ENCODE measurements around the gene SPAG9.

Gene SPAG9

DNA sequence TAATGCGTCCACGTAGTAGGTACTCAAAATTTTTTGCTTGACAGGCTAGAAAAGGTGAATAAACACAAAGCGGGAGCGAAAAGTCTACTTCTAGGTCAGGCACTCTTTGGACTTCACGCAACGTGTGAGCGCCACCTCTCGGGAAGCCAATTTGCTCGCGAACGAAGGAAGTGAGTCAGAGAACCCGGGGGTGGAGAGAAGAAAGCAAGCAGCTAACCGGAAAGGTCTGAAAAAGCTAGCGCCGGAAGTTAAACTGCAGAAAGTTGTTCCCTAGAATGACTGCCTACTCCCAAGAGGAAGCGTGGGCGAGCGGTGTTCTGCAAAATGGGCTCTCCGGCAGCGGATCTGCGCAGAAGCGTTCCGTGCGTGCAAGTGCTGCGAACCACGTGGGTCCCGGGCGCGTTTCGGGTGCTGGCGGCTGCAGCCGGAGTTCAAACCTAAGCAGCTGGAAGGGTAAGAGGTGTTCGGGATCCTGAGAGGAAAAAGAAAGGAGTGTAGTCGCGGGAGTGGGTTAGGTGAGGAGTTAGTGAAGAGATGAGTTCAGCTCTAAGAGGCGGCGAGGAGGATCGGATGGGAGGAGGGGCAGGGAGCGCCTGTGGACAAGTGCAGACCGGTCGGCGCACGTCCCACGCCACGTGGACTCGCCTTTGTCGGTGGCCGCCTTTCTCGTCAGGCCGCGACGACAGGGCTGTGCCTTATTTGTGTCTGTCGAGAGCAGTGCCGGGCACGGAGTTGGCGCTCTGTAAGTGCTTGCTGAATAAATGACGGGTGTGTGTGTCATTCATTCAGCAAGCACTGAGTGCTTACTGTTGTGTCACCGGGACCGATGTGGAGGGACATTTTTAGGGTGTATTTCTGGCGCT lies 32.8 kb upstream of the SPAG9 start, which contains the start of gene NME1:
Gene NME1 (plus strand): TSS at position 350 of the 863 bp plus-strand sequence. CDS start 2,096 bp downstream, outside the sequence.
- ChIA-PET CTCF (interaction anchor here (0.6 to 1.3 kb wide), 11 partner anchors 12 to 291 kb away, joined by 3 to 8 read pairs (median 4); no protein-coding TSS in a partner anchor), POLR2A (ENCODE audit: low non-redundant PET) (no interaction called here)
- peak within 1 kb of the TSS; percentile 89 for H3K27ac ChIP-seq
- peak; percentile 96 for DNase-seq (ENCODE audit: low spot score)
- peak; percentile 92 for TF ChIP-seq CTCF (conservative IDR thresholded peaks at IDR 0.05; ENCODE audit: low read depth)

GRCh38 chr17:51152766-51153209 lies 32.1 kb upstream of the SPAG9 start:
- no peak for DNase-seq (ENCODE audit: low spot score)
- ChIA-PET CTCF (interaction anchor here (0.6 to 1.3 kb wide), 7 partner anchors 11 to 290 kb away, joined by 3 to 8 read pairs (median 4); no protein-coding TSS in a partner anchor), POLR2A (ENCODE audit: low non-redundant PET) (no interaction called here)
- peak overlapping the region; percentile 89 for H3K27ac ChIP-seq
- no peak for TF ChIP-seq CTCF (conservative IDR thresholded peaks at IDR 0.05; ENCODE audit: low read depth)

DNA sequence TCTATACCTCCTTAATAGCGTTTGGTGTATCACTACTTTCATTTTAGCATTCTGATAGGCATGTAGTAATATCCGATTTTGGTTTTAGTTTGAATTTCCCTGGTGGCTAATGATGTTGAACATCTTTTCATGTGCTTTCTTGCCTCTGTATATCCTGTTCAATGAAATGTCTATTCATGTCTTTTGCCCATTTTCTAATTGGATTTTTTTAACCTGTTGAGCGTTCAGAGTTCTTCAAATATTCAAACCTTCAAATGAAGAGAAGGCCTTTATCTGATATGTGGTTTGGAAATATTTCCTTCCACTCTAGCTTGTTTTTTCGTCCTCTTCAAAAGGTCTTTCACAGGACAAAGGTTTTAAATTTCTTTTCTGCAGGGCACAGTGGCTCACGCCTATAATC lies 30.3 kb upstream of the SPAG9 start:
- CTCF ChIA-PET = no interaction called here
- POLR2A ChIA-PET (ENCODE audit: low non-redundant PET) = no interaction called here
- peak overlapping the region; percentile 84 for H3K27ac ChIP-seq
- no peak for TF ChIP-seq CTCF (conservative IDR thresholded peaks at IDR 0.05; ENCODE audit: low read depth)
- no peak for DNase-seq (ENCODE audit: low spot score)

DNA sequence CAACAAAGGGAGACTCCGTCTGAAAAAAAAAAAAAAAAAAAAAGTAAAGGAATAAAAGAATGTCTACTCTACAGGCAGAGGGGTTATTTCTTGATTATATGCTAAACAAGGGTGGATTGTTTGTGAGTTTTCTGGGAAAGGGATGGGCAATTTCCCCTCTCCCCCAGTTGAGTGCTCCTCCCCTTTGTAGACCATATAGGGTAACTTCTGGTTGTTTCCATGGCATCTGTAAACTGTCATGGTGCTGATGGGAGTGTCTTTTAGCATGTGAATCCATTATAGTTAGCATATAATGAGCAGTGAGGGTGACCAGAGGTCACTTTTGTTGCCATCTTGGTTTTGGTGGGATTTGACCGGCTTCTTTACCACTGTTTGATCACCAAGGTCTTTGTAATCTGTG lies 28.5 kb upstream of the SPAG9 start:
- no peak for DNase-seq (ENCODE audit: low spot score)
- no peak overlapping the region for H3K27ac ChIP-seq
- ChIA-PET CTCF (no interaction called here), POLR2A (ENCODE audit: low non-redundant PET) (no interaction called here)
- TF ChIP-seq CTCF (conservative IDR thresholded peaks at IDR 0.05; ENCODE audit: low read depth) = no peak

DNA sequence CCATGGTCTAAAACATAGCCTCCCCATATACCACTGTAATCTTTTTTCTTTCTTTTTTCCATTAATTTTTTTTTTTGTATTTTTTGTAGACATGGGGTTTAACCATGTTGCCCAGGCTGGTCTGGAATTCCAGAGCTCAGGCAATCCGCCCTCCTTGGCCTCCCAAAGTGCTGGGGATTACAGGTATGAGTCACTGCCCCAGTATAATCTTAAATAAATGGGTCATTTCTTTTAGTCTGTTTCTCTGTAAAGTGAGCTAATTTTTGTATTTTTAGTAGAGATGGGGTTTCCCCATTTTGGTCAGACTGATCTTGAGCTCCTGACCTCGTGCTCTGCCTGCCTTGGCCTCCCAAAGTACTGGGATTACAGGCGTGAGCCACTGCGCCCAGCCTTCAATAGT lies 27.0 kb upstream of the SPAG9 start:
- no peak for DNase-seq (ENCODE audit: low spot score)
- no peak overlapping the region for H3K27ac ChIP-seq
- ChIA-PET POLR2A (ENCODE audit: low non-redundant PET) (no interaction called here), CTCF (no interaction called here)
- TF ChIP-seq CTCF (conservative IDR thresholded peaks at IDR 0.05; ENCODE audit: low read depth) = no peak

DNA sequence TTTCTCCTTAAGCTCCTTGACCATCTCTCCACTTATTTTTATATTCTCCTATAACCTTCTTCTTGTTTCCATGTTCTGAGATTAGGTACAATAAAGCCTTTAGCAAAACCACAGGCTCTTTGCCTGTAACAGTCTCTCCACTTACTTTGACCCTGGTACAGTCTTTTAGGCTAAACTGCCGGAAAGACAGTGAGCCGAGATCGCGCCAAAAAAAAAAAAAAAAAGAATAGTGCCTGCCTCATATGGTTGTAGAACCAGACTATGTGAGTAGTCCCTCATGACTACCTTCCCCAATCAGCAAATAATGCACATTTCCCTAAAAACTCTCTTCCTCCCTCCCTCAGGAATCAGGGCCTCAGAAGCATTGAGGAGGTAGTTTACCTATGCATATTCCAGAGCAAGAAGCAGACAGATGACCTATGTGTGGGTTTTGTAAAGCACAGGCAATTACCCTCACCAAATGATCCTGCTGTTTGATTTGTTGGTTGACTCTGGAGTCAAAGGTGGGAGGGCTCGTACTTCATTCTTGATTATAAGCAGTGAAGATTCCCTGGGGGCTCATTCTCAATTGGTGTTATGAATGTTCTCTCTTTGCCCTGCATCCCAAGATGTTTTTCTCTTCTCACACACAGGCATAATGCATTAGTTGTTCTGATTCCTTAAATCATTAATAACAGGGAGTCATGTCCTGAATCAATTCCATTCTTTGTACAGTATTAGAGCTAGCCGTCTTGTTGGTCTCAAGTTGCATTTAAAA lies 23.8 kb upstream of the SPAG9 start:
- ChIA-PET POLR2A (ENCODE audit: low non-redundant PET) (no interaction called here), CTCF (no interaction called here)
- no peak for TF ChIP-seq CTCF (conservative IDR thresholded peaks at IDR 0.05; ENCODE audit: low read depth)
- no peak for DNase-seq (ENCODE audit: low spot score)
- no peak overlapping the region for H3K27ac ChIP-seq

All from RWPE1 (cell line).